C4-2B (cell line): ENCODE results near the gene KRT38.

Source experiments
- H3K27ac ChIP-seq: fragments of 450-650 bp; 2 replicates; pipeline ENCODE4 v1.5.1; 2017
- CTCF ChIP-seq: fragments of 450-650 bp; conservative IDR thresholded peaks from 2 replicates; pipeline ENCODE4 v1.5.1; 2017; ENCODE audit warnings: mild to moderate bottlenecking
- ZFX ChIP-seq: fragments of 450-650 bp; IDR thresholded peaks from 2 replicates; pipeline ENCODE4 v1.6.1; 2017

Gene KRT38

GRCh38 chr17:41417127-41417526, 23.7 kb downstream of the KRT38 start:
- TF ChIP-seq CTCF (no peak), ZFX (no peak)
- no peak overlapping the region for H3K27ac ChIP-seq

DNA sequence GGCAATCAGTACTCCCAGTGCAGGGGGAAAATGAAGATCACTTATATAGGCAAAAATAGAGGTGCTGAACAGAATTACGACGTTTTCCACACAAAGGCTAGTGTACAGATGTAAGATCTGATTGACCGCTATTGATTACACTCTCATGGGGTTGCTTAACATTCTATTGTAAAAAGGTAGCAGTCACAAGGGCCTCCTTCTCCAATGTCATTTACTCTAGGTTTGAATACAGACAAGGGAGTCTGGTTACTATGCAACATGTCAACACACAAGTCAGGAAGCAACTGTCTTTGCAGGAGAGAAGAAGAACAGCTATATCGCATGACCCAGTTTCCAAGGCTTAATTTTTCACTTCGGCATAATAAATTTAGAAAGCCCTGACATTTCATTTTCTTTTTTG, 24.3 kb downstream of the KRT38 start:
- no peak overlapping the region for H3K27ac ChIP-seq
- no peak for TF ChIP-seq CTCF
- TF ChIP-seq ZFX: no peak

DNA sequence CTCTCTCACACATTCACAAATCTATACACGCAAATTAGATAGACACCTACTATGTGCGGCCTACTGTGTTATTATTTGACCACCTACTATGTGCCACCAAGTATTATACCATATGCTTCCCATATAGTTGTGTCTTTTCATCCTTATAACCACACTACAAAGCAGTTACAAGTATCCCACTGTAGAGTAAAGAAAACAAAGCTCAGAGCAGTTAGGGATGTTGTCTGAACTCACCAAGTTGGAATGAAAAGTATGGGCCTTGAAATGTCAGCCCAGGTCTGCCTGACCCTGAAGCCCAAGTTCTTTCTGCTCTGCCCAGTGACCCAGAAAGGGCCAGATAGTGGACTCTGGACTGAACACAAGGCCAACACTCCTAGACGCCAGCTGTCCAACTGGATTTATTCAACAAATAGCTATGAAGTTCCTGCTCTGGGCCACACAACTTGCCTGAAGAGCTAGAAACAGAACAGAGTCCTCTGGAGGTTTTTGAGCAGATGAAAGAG, 24.9 kb downstream of the KRT38 start:
- no peak overlapping the region for H3K27ac ChIP-seq
- TF ChIP-seq CTCF: no peak
- no peak for TF ChIP-seq ZFX

GRCh38 chr17:41415411-41415810, 25.4 kb downstream of the KRT38 start:
- TF ChIP-seq CTCF (no peak), ZFX (no peak)
- H3K27ac ChIP-seq: no peak overlapping the region

- no peak overlapping the region for H3K27ac ChIP-seq
- TF ChIP-seq ZFX (no peak), CTCF (no peak)
Measured at GRCh38 chr17:41413982-41414381, 26.8 kb downstream of the KRT38 start.

- TF ChIP-seq ZFX: no peak
- no peak for TF ChIP-seq CTCF
Measured at GRCh38 chr17:41413353-41413957, 27.3 kb downstream of the KRT38 start.

DNA sequence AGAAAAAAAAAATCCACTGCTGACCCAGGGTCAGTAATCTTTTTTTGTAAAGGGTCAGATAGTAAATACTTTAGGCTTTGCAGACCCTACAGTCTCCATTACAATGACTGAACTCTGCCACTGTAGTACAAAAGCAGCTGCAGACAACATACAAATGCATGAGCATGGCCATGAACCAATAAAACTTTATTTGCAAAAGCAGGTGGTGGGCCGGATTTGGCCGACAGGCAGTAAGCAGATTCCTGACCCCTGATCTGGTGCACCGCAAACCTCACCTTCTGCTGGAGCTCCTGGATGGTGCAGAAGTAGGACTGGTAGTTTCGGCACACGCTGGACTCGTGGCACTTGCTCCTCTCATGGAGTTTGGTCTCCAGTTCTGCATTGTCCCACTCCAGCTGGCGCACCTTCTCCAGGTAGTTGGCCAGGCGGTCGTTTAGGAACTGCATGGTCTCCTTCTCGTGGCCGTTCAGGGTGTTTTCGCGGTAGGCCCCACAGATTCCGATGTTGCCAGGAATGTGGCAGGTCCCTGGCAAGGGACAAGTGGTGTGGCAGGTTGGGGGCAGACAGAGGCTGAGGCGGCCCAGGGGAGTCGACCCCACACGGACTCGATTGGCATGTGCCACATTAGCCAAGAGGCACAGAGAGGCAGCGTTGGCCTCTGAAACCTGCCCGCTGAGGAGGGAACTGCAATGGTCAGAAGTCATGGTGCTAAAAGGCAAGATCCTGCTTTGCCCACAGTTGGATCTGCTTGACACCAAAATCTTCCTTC, 29.5 kb downstream of the KRT38 start:
- no peak overlapping the region for H3K27ac ChIP-seq
- no peak for TF ChIP-seq CTCF
- no peak for TF ChIP-seq ZFX

More at GRCh38 chr17:41413353-41413957, 27.3 kb downstream of the KRT38 start:
- no peak overlapping the region for H3K27ac ChIP-seq
